Mucosa of descending colon (tissue), 3 donors: ENCODE measurements around the gene KTN1. TPM values are rescaled to one million over a fixed set of nuclear protein-coding genes. Genes with fewer than 3 reads are reported as not detected.
A peak's percentile ranks its signal among the peaks of the same experiment; 100 is the strongest.

Experiments used
- ATAC-seq: fragments of 200-7000 bp; cut with Tn5 transposase; one replicate; pipeline ENCODE4 v1.9.1; 2020; ENCODE audit warnings: mild to moderate bottlenecking, moderate library complexity
- DNase-seq, 3 donors: peaks; one replicate each; pipeline ENCODE4 v3.0.0-alpha.2; 2020
- H3K36me3 ChIP-seq: fragments of 200-600 bp; one replicate; pipeline ENCODE4 v1.8.0; 2021; ENCODE audit warnings: low read depth, mild to moderate bottlenecking
- H3K4me1 ChIP-seq: fragments of 200-600 bp; one replicate; pipeline ENCODE4 v1.8.0; 2021; ENCODE audit warnings: low read depth, mild to moderate bottlenecking
- H3K4me3 ChIP-seq: fragments of 200-600 bp; one replicate; pipeline ENCODE4 v1.8.0; 2021; ENCODE audit warnings: mild to moderate bottlenecking
- H3K9me3 ChIP-seq: fragments of 200-600 bp; one replicate; pipeline ENCODE4 v1.8.0; 2021; ENCODE audit warnings: mild to moderate bottlenecking
- CTCF ChIP-seq: fragments of 200-600 bp; IDR thresholded peaks from one replicate; pipeline ENCODE4 v1.8.0; 2022; ENCODE audit warnings: antibody characterized with exemption, mild to moderate bottlenecking
- intact Hi-C, 2 donors: fragments of 100-400 bp; cut with DNase I in 1 of 2; cut with micrococcal nuclease in 1 of 2; formaldehyde crosslinking; loops; one replicate each; pipeline versions ENCODE4 v1.11.0 to v1.11.1; 2022; cut with DNase I, micrococcal nuclease
- total RNA-seq, 3 donors: library from RNA; stranded (reverse); fragmentation: NEBNext Ultra II Directional in 2 of 3; extraction: Animal tissue kit (Norgen Biotek cat#: 25700) in 2 of 3; gene quantifications; one replicate each; pipeline versions ENCODE4 v1.2.1 to v1.2.4, GENCODE V29; 2021 to 2023
- donor health status: DM: no; HTN: no; CAD: no; lungs with moderate emphysema.
- donor health status: DM: no; HTN: no; CAD: no.
- donor health status: DM: no; HTN: yes; CAD: no.

KTN1 gene
- total RNA-seq, 3 donors from 2014 or later, result 181 to 299 (median 251) TPM

GRCh38 chr14:55585854-55586253 is 5.8 kb downstream of the KTN1 start:
- H3K36me3 ChIP-seq, result no peaks in the 10 kb centered on the region
- no peaks in the 10 kb centered on the region for H3K9me3 ChIP-seq
- TF ChIP-seq CTCF, result no peak
- intact Hi-C loops, result no loop called here
- ATAC-seq (no peak), DNase-seq (no peak)
- H3K4me1 ChIP-seq, result peaks cover 72% of the 10 kb centered on the region
- no peak overlapping the region for H3K4me3 ChIP-seq

GRCh38 chr14:55586411-55586810 is 6.4 kb downstream of the KTN1 start:
- H3K4me3 ChIP-seq, result no peak overlapping the region
- DNase-seq, result no peak
- no peaks in the 10 kb centered on the region for H3K9me3 ChIP-seq
- H3K36me3 ChIP-seq, result no peaks in the 10 kb centered on the region
- H3K4me1 ChIP-seq, result peaks cover 71% of the 10 kb centered on the region
- ATAC-seq, result no peak
- TF ChIP-seq CTCF, result no peak
- intact Hi-C loops, result no loop called here

- intact Hi-C loops, result no loop called here
- Histone ChIP-seq H3K4me1 (peaks cover 57% of the 10 kb centered on the region), H3K4me3 (no peak overlapping the region), H3K9me3 (no peaks in the 10 kb centered on the region), H3K36me3 (no peaks in the 10 kb centered on the region)
- ATAC-seq, result no peak
- no peak for TF ChIP-seq CTCF
- DNase-seq, result no peak
These were observed 7.8 kb downstream of the KTN1 start for GRCh38 chr14:55587847-55588246.

- H3K4me1 ChIP-seq, result peaks cover 57% of the 10 kb centered on the region
- ATAC-seq (peak; percentile 59), DNase-seq (no peak)
- H3K36me3 ChIP-seq, result no peaks in the 10 kb centered on the region
- no peak overlapping the region for H3K4me3 ChIP-seq
- intact Hi-C loops, result no loop called here
- no peaks in the 10 kb centered on the region for H3K9me3 ChIP-seq
- TF ChIP-seq CTCF, result no peak
These were observed 8.3 kb downstream of the KTN1 start for GRCh38 chr14:55588259-55588699.

- intact Hi-C loops, result no loop called here
- no peak for TF ChIP-seq CTCF
- Histone ChIP-seq H3K4me1 (peaks cover 56% of the 10 kb centered on the region), H3K4me3 (no peak overlapping the region), H3K9me3 (no peaks in the 10 kb centered on the region), H3K36me3 (no peaks in the 10 kb centered on the region)
- ATAC-seq (no peak), DNase-seq (no peak)
These were observed 9.2 kb downstream of the KTN1 start for GRCh38 chr14:55589171-55589570.

- no peaks in the 10 kb centered on the region for H3K36me3 ChIP-seq
- no peak overlapping the region for H3K4me3 ChIP-seq
- H3K4me1 ChIP-seq, result peaks cover 48% of the 10 kb centered on the region
- no peak for TF ChIP-seq CTCF
- ATAC-seq (no peak), DNase-seq (no peak)
- H3K9me3 ChIP-seq, result no peaks in the 10 kb centered on the region
- intact Hi-C loops, result no loop called here
These were observed 12.4 kb downstream of the KTN1 start for GRCh38 chr14:55592436-55592835.
